Natural killer cell (primary cell): ENCODE results near the gene ACHE. TPM values are rescaled to one million over a fixed set of nuclear protein-coding genes. Genes with fewer than 3 reads are reported as not detected.

Source experiments
- ATAC-seq, 3 donors: fragments of 150-1000 bp in 2 of 3; fragments of 200-7000 bp in 1 of 3; cut with Tn5 transposase; 1 replicate in 1 of 3; 2 replicates in 2 of 3; pipeline ENCODE4 v1.10.0; 2021; ENCODE audit warnings: mild to moderate bottlenecking in 2 of 3, moderate library complexity in 2 of 3
- DNase-seq, 2 donors: peaks; one replicate each; pipeline versions ENCODE4 v3.0.0 to v3.0.0-alpha.2; 2013 to 2021; ENCODE audit warnings: mixed read lengths in 1 of 2
- H3K27ac ChIP-seq: one replicate; pipeline ENCODE4 v1.5.1; 2013; ENCODE audit warnings: mild to moderate bottlenecking, low read length
- H3K27me3 ChIP-seq: one replicate; pipeline ENCODE4 v1.6.1; 2013; ENCODE audit warnings: low read length; ENCODE audit not compliant: control insufficient read depth, insufficient read depth
- H3K36me3 ChIP-seq: one replicate; pipeline ENCODE4 v1.6.1; 2013; ENCODE audit warnings: low read length; ENCODE audit not compliant: control insufficient read depth, insufficient read depth
- H3K4me1 ChIP-seq: one replicate; pipeline ENCODE4 v1.6.1; 2013; ENCODE audit warnings: low read length; ENCODE audit not compliant: control insufficient read depth, insufficient read depth
- H3K4me3 ChIP-seq: one replicate; pipeline ENCODE4 v1.5.1; 2013; ENCODE audit warnings: low read length
- H3K9me3 ChIP-seq: one replicate; pipeline ENCODE4 v1.6.1; 2013; ENCODE audit warnings: low read length; ENCODE audit not compliant: control insufficient read depth, insufficient read depth
- H3K27ac Mint-ChIP-seq, 2 donors: one replicate each; pipeline ENCODE4 v1.8.0; 2022; ENCODE audit warnings: mild to moderate bottlenecking in 2 of 2, mixed read lengths in 2 of 2, moderate library complexity in 1 of 2
- H3K27me3 Mint-ChIP-seq, 2 donors: one replicate each; pipeline ENCODE4 v1.8.0; 2022; ENCODE audit warnings: low read depth in 2 of 2, mixed read lengths in 2 of 2
- H3K36me3 Mint-ChIP-seq: one replicate; pipeline ENCODE4 v1.8.0; 2022; ENCODE audit warnings: mixed read lengths
- H3K4me1 Mint-ChIP-seq, 2 donors: one replicate each; pipeline ENCODE4 v1.8.0; 2022; ENCODE audit warnings: mixed read lengths in 2 of 2
- H3K4me3 Mint-ChIP-seq: one replicate; pipeline ENCODE4 v1.8.0; 2022; ENCODE audit warnings: mild to moderate bottlenecking, moderate library complexity, mixed read lengths
- H3K9me3 Mint-ChIP-seq, 2 donors: one replicate each; pipeline ENCODE4 v1.8.0; 2022; ENCODE audit warnings: mixed read lengths in 2 of 2
- CTCF ChIP-seq: fragments of 200-600 bp; IDR thresholded peaks from one replicate; pipeline ENCODE4 v1.8.0; 2022; ENCODE audit warnings: antibody characterized with exemption
- WGBS: methylation state at CpG from one replicate; pipeline ENCODE4 v1.1.7; 2013; ENCODE audit warnings: missing lambda C conversion rate; ENCODE audit not compliant: insufficient coverage; 5-methylcytosine and 5-hydroxymethylcytosine counted together
- intact Hi-C: fragments of 100-400 bp; cut with micrococcal nuclease; formaldehyde crosslinking; loops from one replicate; pipeline ENCODE4 v1.14.2; 2022
- total RNA-seq, 4 donors: library from RNA; stranded (reverse); fragments of 120-200 nt in 1 of 4; gene quantifications; one replicate each; pipeline versions ENCODE4 v1.2.3 to v1.2.4, GENCODE V29; 2013 to 2022

ACHE gene
- total RNA-seq, 3 donors from 2014 or later (not counting 1 experiment from before 2014, with no cell fraction given) = 0.18 to 0.84 (median 0.47) TPM

GRCh38 chr7:100885440-100886141 lies 10.1 kb downstream of the ACHE start:
- peaks cover 41% of the 10 kb centered on the region for H3K4me1 ChIP-seq
- H3K36me3 ChIP-seq = peaks cover 71% of the 10 kb centered on the region
- TF ChIP-seq CTCF = no peak
- Mint-ChIP-seq H3K4me1 (peaks cover 11 to 53% of the 10 kb centered on the region in 2 donors), H3K9me3 (no peaks in the 10 kb centered on the region), H3K27me3 (no peaks in the 10 kb centered on the region), H3K36me3 (no peaks in the 10 kb centered on the region), H3K4me3 (no peak overlapping the region), H3K27ac (peak overlapping the region in 1 of 2 donors; percentile 22)
- DNase-seq (no peak), ATAC-seq (no peak)
- H3K27me3 ChIP-seq = no peaks in the 10 kb centered on the region
- no peak overlapping the region for H3K4me3 ChIP-seq
- 92% methylated on average over 22 of the region's 22 CpGs for WGBS
- intact Hi-C loops = no loop called here
- H3K27ac ChIP-seq = peak overlapping the region; percentile 34
- H3K9me3 ChIP-seq = no peaks in the 10 kb centered on the region

GRCh38 chr7:100884736-100885439 lies 10.8 kb downstream of the ACHE start:
- intact Hi-C loops = no loop called here
- H3K4me3 ChIP-seq = no peak overlapping the region
- Mint-ChIP-seq H3K27ac (peak overlapping the region in 1 of 2 donors; percentile 48), H3K4me3 (no peak overlapping the region), H3K36me3 (no peaks in the 10 kb centered on the region), H3K27me3 (no peaks in the 10 kb centered on the region), H3K9me3 (no peaks in the 10 kb centered on the region), H3K4me1 (peaks cover 14 to 51% of the 10 kb centered on the region in 2 donors)
- TF ChIP-seq CTCF = no peak
- DNase-seq = peak in 1 of 2 donors; percentile 83
- peaks cover 73% of the 10 kb centered on the region for H3K36me3 ChIP-seq
- H3K4me1 ChIP-seq = peaks cover 34% of the 10 kb centered on the region
- H3K9me3 ChIP-seq = no peaks in the 10 kb centered on the region
- no peaks in the 10 kb centered on the region for H3K27me3 ChIP-seq
- peak overlapping the region; percentile 34 for H3K27ac ChIP-seq
- 92% methylated on average over 25 of the region's 29 CpGs for WGBS
- peak in 2 of 3 donors; percentile 13 to 40 for ATAC-seq

GRCh38 chr7:100882785-100883526 lies 12.7 kb downstream of the ACHE start:
- Histone ChIP-seq H3K27me3 (no peaks in the 10 kb centered on the region), H3K4me3 (no peak overlapping the region), H3K4me1 (peaks cover 21% of the 10 kb centered on the region), H3K36me3 (peaks cover 79% of the 10 kb centered on the region), H3K27ac (no peak overlapping the region), H3K9me3 (no peaks in the 10 kb centered on the region)
- Mint-ChIP-seq H3K4me3 (no peak overlapping the region), H3K36me3 (no peaks in the 10 kb centered on the region), H3K27ac (no peak overlapping the region), H3K9me3 (no peaks in the 10 kb centered on the region), H3K27me3 (no peaks in the 10 kb centered on the region), H3K4me1 (peaks cover 32 to 46% of the 10 kb centered on the region in 2 donors)
- WGBS = 97% methylated on average over 24 of the region's 24 CpGs
- no peak for TF ChIP-seq CTCF
- intact Hi-C loops = no loop called here
- ATAC-seq (no peak), DNase-seq (no peak)
